ENCODE measurements around the gene GABRR1. TPM values are rescaled to one million over a fixed set of nuclear protein-coding genes. Genes with fewer than 3 reads are reported as not detected.

GABRR1 gene
- total and polyA plus RNA-seq, 2 donors (not counting 3 experiments of a cell fraction or from before 2014, with no cell fraction given), result not detected

DNA sequence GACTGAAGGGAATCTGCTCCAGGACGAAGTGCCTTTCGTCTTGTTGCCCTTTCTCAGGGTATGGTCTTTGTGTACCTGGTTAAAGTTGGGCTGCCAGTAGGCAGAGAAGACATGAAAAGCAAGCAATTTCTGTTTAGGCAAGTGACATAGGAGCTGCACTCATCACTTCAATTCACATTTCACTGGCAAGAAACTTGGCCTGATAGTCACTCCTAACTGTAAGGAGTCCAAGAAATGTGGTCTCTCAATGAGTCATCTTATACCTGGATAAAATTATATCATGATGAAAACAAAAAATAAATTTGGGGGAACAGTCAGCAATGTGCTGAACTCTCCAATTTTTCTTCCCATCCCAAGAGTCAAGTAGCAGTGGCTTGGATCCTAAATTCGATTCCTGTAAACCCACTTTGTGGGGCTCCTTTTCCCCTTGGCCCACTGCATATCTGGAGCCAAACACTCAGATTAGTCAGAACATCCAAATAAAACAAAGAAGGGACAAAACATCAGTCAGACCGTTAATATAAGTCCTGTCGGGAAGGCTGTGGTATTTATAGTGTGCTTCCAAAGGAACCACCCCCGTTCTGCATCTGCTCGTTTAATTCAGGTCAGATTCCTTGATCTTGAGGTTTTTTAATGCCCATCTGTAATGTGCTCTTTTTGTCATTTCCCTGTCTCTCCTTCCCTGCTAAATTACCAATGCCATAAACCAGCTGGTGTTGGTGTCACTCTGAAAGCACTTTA, 5.0 kb upstream of the GABRR1 start:
- ChIA-PET POLR2A (no interaction called here), CTCF (interaction anchor here (0.8 to 1.0 kb wide), 2 partner anchors 20 to 240 kb away, joined by 3 read pairs; no protein-coding TSS in a partner anchor)
- H3K79me2 ChIP-seq (ENCODE audit: control insufficient read depth, insufficient read depth, low read length), result no peaks in the 10 kb centered on the region
- no peak for FAIRE-seq
- no peaks in the 10 kb centered on the region for H3K4me1 ChIP-seq (ENCODE audit: control insufficient read depth, extremely low read depth, insufficient read depth, low read length)
- H3K9me1 ChIP-seq (replicated peaks; ENCODE audit: control insufficient read depth, extremely low read depth, insufficient read depth, low read length), result no peaks in the 10 kb centered on the region
- no peak overlapping the region for H2AFZ ChIP-seq (ENCODE audit: low read depth, low read length)
- peaks cover 12 to 14% of the 10 kb centered on the region in 2 experiments for H3K27me3 ChIP-seq (ENCODE audit: control insufficient read depth in 2 of 2, insufficient read depth in 2 of 2, low read length in 2 of 2)
- no peak overlapping the region for H3K9ac ChIP-seq (replicated peaks; ENCODE audit: extremely low read depth, insufficient read depth, low read length)
- BruUV-seq (replicated peaks), result no TSS peak
- H3K4me3 ChIP-seq (replicated peaks in 1 of 3; ENCODE audit: insufficient read depth in 1 of 3, low read depth in 1 of 3, low read length in 3 of 3), result no peak overlapping the region
- TF ChIP-seq, protein P1, sequence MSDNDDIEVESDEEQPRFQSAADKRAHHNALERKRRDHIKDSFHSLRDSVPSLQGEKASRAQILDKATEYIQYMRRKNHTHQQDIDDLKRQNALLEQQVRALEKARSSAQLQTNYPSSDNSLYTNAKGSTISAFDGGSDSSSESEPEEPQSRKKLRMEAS (IDR thresholded peaks at IDR 0.05; ENCODE audit: insufficient read depth, insufficient read length), result no peak
- TF ChIP-seq POLR2AphosphoS5 (IDR thresholded peaks at IDR 0.05; ENCODE audit: insufficient read depth, low read depth, low read length), result no peak
- intact Hi-C loops (cut with micrococcal nuclease), result no loop called here
- no peaks in the 10 kb centered on the region for H4K20me1 ChIP-seq (replicated peaks; ENCODE audit: control insufficient read depth, extremely low read depth, insufficient read depth, low read length)
- no peaks in the 10 kb centered on the region for H3K9me3 ChIP-seq (replicated peaks; ENCODE audit: control insufficient read depth, insufficient read depth, low read length)
- H3K4me2 ChIP-seq (ENCODE audit: insufficient read depth, low read length), result no peak overlapping the region
- H3K36me3 ChIP-seq (ENCODE audit: control insufficient read depth in 2 of 2, extremely low read depth in 1 of 2, insufficient read depth in 2 of 2, low read length in 2 of 2), result no peaks in the 10 kb centered on the region
- no peak overlapping the region for H3K27ac ChIP-seq (ENCODE audit: insufficient read depth, low read depth, low read length)
- DNase-seq (ENCODE audit: low read depth, low spot score), result no peak
- dilution Hi-C loops (cut with MboI; ENCODE audit: extremely low pct_ligation_motif_present, low sequenced_read_pairs), result no loop called here

DNA sequence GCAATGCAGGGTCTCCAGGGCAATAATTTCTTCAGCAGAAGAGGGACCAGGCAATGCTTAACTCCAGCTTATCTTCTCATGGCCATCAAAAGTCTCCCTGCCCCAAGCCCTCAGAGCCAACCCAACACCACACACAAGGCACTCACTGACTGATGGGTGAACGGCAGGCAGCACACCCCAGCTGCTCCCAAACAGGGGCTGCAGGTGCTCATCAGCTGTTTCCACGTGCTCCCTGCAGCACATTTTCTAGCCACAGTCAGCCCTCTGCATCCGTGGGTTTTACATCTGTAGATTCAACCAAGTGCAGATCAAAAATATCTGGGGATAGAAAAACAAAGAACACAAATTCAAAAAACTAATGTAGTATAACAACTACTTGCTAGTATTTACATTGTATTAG, 4.0 kb upstream of the GABRR1 start:
- Histone ChIP-seq H3K9me1 (replicated peaks; ENCODE audit: control insufficient read depth, extremely low read depth, insufficient read depth, low read length) (no peaks in the 10 kb centered on the region), H3K9me3 (replicated peaks; ENCODE audit: control insufficient read depth, insufficient read depth, low read length) (no peaks in the 10 kb centered on the region), H4K20me1 (replicated peaks; ENCODE audit: control insufficient read depth, extremely low read depth, insufficient read depth, low read length) (no peaks in the 10 kb centered on the region), H3K4me2 (ENCODE audit: insufficient read depth, low read length) (no peak overlapping the region), H2AFZ (ENCODE audit: low read depth, low read length) (no peak overlapping the region), H3K9ac (replicated peaks; ENCODE audit: extremely low read depth, insufficient read depth, low read length) (no peak overlapping the region), H3K27ac (ENCODE audit: insufficient read depth, low read depth, low read length) (no peak overlapping the region), H3K36me3 (ENCODE audit: control insufficient read depth in 2 of 2, extremely low read depth in 1 of 2, insufficient read depth in 2 of 2, low read length in 2 of 2) (no peaks in the 10 kb centered on the region), H3K4me3 (replicated peaks in 1 of 3; ENCODE audit: insufficient read depth in 1 of 3, low read depth in 1 of 3, low read length in 3 of 3) (no peak overlapping the region), H3K79me2 (ENCODE audit: control insufficient read depth, insufficient read depth, low read length) (no peaks in the 10 kb centered on the region), H3K27me3 (ENCODE audit: control insufficient read depth in 2 of 2, insufficient read depth in 2 of 2, low read length in 2 of 2) (peaks cover 15 to 19% of the 10 kb centered on the region in 2 experiments), H3K4me1 (ENCODE audit: control insufficient read depth, extremely low read depth, insufficient read depth, low read length) (no peaks in the 10 kb centered on the region)
- ChIA-PET CTCF (interaction anchor here (1.0 kb wide), 1 partner anchor 21 kb away, joined by 3 read pairs; no protein-coding TSS in a partner anchor), POLR2A (no interaction called here)
- dilution Hi-C loops (cut with MboI; ENCODE audit: extremely low pct_ligation_motif_present, low sequenced_read_pairs), result no loop called here
- intact Hi-C loops (cut with micrococcal nuclease), result no loop called here
- FAIRE-seq (no peak), DNase-seq (ENCODE audit: low read depth, low spot score) (no peak)
- TF ChIP-seq POLR2A (IDR thresholded peaks at IDR 0.05; ENCODE audit: low read depth, low read length), result no peak
- TF ChIP-seq, protein P1 (IDR thresholded peaks at IDR 0.05; ENCODE audit: insufficient read depth, insufficient read length), result no peak
- TF ChIP-seq, protein P2, sequence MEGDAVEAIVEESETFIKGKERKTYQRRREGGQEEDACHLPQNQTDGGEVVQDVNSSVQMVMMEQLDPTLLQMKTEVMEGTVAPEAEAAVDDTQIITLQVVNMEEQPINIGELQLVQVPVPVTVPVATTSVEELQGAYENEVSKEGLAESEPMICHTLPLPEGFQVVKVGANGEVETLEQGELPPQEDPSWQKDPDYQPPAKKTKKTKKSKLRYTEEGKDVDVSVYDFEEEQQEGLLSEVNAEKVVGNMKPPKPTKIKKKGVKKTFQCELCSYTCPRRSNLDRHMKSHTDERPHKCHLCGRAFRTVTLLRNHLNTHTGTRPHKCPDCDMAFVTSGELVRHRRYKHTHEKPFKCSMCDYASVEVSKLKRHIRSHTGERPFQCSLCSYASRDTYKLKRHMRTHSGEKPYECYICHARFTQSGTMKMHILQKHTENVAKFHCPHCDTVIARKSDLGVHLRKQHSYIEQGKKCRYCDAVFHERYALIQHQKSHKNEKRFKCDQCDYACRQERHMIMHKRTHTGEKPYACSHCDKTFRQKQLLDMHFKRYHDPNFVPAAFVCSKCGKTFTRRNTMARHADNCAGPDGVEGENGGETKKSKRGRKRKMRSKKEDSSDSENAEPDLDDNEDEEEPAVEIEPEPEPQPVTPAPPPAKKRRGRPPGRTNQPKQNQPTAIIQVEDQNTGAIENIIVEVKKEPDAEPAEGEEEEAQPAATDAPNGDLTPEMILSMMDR (IDR thresholded peaks at IDR 0.05; ENCODE audit: extremely low read depth in 1 of 2, insufficient read depth in 1 of 2, low read depth in 1 of 2, low read length in 2 of 2), result no peak
- no peak for TF ChIP-seq POLR2AphosphoS5 (IDR thresholded peaks at IDR 0.05; ENCODE audit: insufficient read depth, low read depth, low read length)
- TF ChIP-seq EZH2 (IDR thresholded peaks at IDR 0.05; ENCODE audit: borderline replicate concordance, low read depth, low read length, severe bottlenecking), result no peak
- TF ChIP-seq MYC (IDR thresholded peaks at IDR 0.05; ENCODE audit: low read depth, low read length), result no peak
- no peak for TF ChIP-seq GATA2 (IDR thresholded peaks at IDR 0.05; ENCODE audit: insufficient read depth, insufficient read length, low read depth, low read length)
- TF ChIP-seq FOS (IDR thresholded peaks at IDR 0.05; ENCODE audit: borderline replicate concordance, insufficient read depth, low read length), result no peak
- no peak for TF ChIP-seq JUN (IDR thresholded peaks at IDR 0.05; ENCODE audit: borderline replicate concordance, insufficient read depth, insufficient read length, low read depth)
- BruUV-seq (replicated peaks), result no TSS peak

Data from endothelial cell of umbilical vein (primary cell).